Right hindlimb (tissue), 1 donor: ENCODE measurements around the gene HSP90B1.
A peak's percentile ranks its signal among the peaks of the same experiment; 100 is the strongest.

Experiments
- DNase-seq: peaks from one replicate; pipeline ENCODE4 v3.0.0-alpha.2; 2018

HSP90B1 gene

DNA sequence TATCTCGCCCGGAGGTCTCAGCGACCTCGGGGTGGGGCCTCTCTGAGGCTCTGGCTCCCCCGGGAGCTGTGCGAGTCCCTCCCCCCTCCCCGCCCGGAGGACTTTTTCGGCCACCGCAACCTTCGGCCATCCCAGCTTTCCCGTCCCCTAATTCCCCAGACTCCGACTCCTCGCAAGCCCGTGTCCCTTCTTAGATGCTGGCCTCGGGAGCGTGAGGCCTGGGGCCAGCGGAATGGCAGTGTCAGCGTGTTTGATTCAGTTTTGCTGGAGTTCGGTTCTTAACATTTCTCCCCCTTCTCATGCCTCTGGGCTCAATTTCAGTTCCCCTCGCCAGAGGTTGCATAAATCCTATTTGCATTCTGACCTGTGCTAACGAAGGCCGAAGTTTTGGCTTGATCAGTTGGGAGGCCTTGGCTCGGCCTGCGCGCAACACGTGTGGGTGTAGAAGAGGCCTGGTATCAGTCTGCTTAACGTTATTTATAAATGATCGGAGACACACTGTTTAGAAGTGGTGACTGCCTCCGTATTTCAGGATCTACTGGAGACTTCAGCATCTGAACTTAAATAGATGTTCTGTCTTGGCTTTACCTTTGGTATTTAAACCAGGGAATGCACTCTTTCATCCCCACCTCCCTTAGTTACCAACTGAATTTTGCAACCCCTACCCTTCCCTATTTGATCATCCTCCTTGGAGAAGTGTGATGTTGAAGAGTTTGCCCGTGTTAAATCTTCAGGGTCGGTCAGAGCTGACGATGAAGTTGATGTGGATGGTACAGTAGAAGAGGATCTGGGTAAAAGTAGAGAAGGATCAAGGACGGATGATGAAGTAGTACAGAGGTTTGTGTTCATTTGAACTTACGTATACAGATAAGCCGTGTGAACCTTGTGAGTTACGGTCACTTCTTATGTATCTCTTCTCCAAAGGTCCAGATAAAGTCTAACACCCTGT is 851 bp downstream of the HSP90B1 start:
- DNase-seq = peak; percentile 63

DNA sequence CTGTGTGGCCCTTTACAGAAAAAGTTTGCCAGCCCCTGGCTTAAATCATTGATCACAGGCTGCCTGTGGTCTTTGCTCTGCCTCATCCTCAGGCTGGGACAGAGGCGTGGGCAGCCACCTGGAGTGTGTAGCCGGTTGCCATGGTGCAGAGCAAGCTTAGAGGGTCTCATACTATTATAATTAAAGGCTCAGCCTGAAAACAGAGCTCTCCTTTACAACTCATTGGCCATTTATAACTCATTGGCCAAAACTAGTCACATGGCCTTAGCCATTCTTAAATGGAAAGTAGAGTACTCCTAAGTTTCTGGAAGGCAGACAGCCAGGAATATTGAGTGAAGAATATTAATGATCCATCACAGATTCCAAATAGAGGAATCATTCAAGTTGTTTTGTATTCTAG is 3.0 kb downstream of the HSP90B1 start:
- no peak for DNase-seq

- no peak for DNase-seq
Measured at GRCh38 chr12:103936679-103937078, 6.5 kb downstream of the HSP90B1 start.

DNA sequence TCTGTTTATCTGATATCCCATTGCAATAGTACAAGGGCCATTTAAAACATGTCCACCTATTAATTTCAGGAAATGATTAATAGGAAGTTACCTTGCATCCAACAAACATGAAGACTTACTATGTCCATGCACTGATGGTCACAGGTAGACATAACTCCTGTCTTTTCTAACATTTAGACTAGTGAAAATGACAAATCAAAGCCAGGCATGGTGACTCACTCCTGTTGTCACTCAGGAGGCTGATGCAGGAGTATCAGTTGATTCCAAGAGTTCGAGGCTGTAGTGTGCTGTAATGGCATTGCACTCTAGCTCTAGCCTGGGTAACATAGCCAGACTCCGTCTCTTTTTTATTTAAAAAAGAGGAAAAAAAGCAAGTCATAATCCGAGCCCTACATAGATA is 14.8 kb downstream of the HSP90B1 start:
- DNase-seq = no peak

- DNase-seq = no peak
Measured at GRCh38 chr12:103947871-103948555, 17.8 kb downstream of the HSP90B1 start.

DNA sequence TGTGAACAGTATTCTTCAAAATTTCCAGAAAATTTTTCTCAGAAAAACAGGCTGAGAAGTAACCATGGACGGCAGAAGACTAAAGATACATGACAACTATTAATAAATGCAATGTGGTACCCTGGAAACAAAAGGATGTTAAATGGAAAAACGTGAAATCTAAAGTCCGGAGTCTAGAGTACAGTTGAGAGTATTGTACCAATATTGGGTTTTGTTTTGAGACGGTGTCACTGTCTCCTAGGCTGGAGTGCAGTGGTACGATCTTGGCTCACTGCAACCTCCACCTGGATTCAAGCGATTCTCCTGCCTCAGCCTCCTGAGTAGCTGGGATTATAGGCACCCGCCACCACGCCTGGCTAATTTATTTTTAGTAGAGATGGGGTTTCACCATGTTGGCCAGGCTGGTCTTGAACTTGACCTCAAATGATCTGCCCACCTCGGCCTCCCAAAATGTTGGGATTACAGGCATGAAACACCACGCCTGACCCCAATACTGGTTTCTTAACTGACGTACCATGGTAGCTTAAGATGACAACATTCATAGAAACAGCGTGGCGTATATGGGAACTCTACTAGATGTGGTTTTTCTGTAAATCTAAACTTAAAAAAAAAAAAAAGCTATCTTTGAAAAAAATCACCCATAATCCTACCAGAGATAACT is 18.7 kb downstream of the HSP90B1 start:
- DNase-seq = no peak

DNA sequence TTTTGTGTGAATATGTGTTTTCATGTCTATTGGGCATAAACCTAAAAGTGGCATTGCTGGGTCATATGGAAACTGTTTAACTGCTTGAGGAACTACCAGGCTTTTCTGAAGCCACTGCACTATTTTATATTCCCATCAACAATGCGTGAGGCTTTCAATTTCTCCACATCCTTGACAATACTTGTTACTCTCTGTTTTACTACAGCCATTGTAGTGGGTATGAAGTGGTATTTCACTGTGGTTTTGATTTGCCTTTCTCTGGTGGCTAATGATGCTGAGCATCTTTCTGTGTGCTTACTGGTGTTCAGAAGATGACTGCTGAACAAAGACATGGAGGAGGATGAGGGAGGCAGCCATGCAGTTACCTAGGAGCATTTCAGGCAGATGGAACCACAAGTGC is 22.3 kb downstream of the HSP90B1 start:
- no peak for DNase-seq

- no peak for DNase-seq
Measured at GRCh38 chr12:103955811-103956508, 25.8 kb downstream of the HSP90B1 start.

DNA sequence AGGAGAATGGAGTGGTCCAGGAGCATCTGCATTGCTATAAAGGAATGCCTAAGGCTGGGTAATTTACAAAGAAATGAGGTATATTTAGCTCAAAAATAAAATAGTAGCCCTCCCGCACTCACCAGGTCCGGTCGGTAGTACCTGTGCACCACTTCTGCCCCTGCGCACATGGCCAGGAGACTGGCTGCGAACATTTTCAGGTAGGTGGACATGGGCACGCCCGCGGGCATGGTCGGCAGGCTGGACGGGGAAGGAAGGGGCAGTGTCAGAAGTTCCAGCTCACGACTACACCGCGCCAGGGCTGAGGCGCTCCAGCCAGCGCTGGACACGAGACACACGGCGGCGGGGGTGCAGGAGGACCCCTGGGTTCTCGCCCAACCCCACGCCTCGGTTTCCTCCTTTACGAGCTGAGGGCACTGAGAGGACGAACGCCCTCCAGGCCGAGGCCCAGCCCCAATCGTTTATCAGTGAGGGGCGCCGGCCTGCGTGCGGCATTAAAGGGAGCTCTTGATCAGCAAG is 26.4 kb downstream of the HSP90B1 start:
- DNase-seq = no peak

GRCh38 chr12:103957865-103958388 is 27.7 kb downstream of the HSP90B1 start:
- no peak for DNase-seq

GRCh38 chr12:103958621-103959020 is 28.4 kb downstream of the HSP90B1 start:
- DNase-seq = no peak

DNA sequence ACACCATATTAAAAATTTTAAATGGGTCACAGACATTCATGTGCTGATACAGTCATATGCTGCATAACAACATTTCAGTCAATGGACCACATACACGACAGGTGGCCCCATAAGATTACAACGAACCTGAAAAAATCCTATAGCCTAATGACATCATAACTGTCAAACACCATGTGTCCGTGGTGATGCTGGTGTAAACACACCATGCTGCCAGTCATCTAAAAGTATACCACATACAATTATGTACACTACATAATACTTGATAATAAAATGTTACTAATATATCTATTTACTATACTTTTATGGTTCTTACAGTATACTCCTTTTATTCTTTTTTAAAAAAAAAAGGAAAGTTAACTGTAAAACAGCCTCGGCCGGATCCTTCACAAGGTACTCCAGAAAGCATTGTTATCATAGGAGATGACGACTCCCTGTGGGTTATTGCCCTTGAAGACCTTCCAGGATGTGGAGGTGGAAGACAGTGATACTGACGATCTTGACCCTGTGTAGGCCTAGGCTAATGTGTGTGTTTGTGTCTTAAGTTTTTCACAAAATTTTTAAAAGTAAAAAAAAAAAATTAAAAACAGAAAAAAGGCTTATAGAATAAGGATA is 30.5 kb downstream of the HSP90B1 start:
- DNase-seq = no peak

DNA sequence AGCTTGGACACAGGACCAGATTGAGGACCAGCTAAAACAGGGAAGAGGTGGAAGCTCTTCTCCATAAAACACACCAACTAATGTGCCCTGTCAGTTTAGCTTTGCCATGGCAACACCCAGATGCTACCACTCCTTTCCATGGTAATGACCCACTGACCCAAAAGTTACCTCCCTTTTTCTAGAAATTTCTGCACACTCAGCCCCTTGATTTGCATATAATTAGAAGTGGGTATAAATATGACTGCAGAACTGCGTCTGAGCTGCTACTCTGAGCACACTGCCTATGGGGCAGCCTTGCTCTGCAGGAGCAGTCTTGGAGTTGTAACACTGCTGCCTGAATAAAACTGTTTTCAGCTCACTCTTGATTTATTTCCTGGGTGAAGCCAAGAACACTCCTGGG is 32.3 kb downstream of the HSP90B1 start:
- no peak for DNase-seq

- no peak for DNase-seq
Measured at GRCh38 chr12:103964805-103965204, 34.6 kb downstream of the HSP90B1 start.

GRCh38 chr12:103965255-103965589 is 35.0 kb downstream of the HSP90B1 start:
- no peak for DNase-seq

- DNase-seq = peak; percentile 99
Measured at GRCh38 chr12:103965590-103966504, 35.6 kb downstream of the HSP90B1 start, which contains the start of gene TDG. Gene TDG (plus strand): TSS chr12:103965872. CDS start chr12:103966038, 166 bp downstream.

GRCh38 chr12:103966736-103967135 is 36.5 kb downstream of the HSP90B1 start:
- DNase-seq = no peak

DNA sequence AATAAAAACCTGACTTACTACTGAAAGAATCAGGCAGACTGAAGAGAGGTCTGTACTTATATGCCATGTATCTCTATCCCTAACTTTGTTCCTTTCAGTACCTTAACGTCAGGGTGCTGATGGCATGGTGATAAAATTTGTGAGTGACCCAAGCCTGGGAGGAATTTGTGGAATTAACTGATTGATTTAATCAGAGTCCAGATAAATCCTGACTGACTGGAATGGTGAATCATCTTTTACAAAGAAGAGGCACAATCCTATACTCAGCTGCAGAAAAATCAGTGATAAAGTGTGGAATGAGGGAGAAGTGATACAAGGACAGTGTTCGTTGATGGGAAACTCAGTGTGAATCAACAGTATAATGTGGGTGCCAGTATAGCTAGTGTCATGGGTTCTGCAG is 39.2 kb downstream of the HSP90B1 start:
- no peak for DNase-seq

DNA sequence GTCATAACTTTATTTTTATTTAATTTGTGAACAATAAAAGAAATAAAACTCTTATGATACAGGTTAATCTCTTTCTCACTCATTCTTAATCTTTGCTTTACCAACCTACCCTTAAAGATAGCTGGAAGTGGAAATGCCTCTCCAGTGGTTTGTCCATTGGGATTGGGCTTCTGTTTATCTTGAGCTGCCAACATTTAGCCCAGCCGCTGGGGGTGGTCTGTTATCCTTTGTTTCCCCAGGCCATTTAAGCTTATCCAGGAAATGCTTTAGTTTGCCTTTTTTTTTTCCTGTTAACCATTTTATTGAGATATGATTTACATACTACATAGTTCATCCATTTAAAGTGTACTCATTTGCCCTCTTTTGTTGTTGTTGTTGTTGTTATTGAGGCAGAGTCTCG is 43.7 kb downstream of the HSP90B1 start:
- no peak for DNase-seq

DNA sequence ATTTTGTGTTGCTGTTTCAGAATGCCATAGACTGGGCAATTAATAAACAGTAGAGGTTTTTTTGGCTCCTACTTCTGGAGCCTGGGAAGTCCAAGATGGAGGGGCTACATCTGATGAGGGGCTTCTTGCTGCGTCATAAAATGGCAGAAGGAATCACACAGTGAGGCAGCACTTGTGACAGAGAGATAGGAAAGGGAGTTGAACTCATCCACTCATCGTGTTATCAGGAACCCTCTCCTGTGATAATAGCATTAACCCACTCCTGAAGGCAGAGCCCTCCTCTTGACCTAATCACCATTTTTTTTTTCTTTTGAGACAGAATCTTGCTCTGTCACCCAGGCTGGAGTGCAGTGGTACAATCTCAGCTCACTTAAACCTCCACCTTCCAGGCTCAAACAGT is 45.2 kb downstream of the HSP90B1 start:
- no peak for DNase-seq
